Mucosa of rectum (tissue), 2 donors: ENCODE results near the gene PML.
"Not testable (repeated sequence)": the region's sequence is repeated elsewhere in the genome, so short reads cannot be mapped to it uniquely, and the experiment has no call there.

Experiments
- H3K27ac ChIP-seq, 2 donors: one replicate each; pipeline ENCODE4 v1.7.0; 2013; ENCODE audit warnings: inconsistent platforms in 2 of 2, low read depth in 2 of 2, low read length in 2 of 2
- H3K27me3 ChIP-seq, 2 donors: one replicate each; pipeline ENCODE4 v1.7.0; 2013; ENCODE audit warnings: low read length in 2 of 2; ENCODE audit not compliant: control insufficient read depth in 2 of 2, insufficient read depth in 2 of 2
- H3K36me3 ChIP-seq, 2 donors: one replicate each; pipeline ENCODE4 v1.7.0; 2013; ENCODE audit warnings: low read length in 2 of 2; ENCODE audit not compliant: control insufficient read depth in 2 of 2, insufficient read depth in 2 of 2
- H3K4me1 ChIP-seq, 2 donors: one replicate each; pipeline ENCODE4 v1.7.0; 2013; ENCODE audit warnings: low read length in 2 of 2, mild to moderate bottlenecking in 1 of 2; ENCODE audit not compliant: control insufficient read depth in 2 of 2, insufficient read depth in 2 of 2
- H3K4me3 ChIP-seq, 2 donors: one replicate each; pipeline ENCODE4 v1.7.0; 2013; ENCODE audit warnings: low read length in 2 of 2
- H3K9ac ChIP-seq, 2 donors: one replicate each; pipeline ENCODE4 v1.7.0; 2013; ENCODE audit warnings: low read length in 2 of 2, low read depth in 1 of 2, mild to moderate bottlenecking in 1 of 2
- H3K9me3 ChIP-seq, 2 donors: one replicate each; pipeline ENCODE4 v1.7.0; 2013; ENCODE audit warnings: low read length in 2 of 2; ENCODE audit not compliant: control insufficient read depth in 2 of 2
- donor health status: healthy.
- donor health status: Normal muscosa, but diverticular disease.

PML gene

GRCh38 chr15:74075781-74076180, 81.3 kb downstream of the PML start:
- H3K4me1 ChIP-seq, H3K9me3 ChIP-seq, H3K36me3 ChIP-seq, H3K27me3 ChIP-seq, H3K27ac ChIP-seq, H3K9ac ChIP-seq, H3K4me3 ChIP-seq: not testable (repeated sequence)

DNA sequence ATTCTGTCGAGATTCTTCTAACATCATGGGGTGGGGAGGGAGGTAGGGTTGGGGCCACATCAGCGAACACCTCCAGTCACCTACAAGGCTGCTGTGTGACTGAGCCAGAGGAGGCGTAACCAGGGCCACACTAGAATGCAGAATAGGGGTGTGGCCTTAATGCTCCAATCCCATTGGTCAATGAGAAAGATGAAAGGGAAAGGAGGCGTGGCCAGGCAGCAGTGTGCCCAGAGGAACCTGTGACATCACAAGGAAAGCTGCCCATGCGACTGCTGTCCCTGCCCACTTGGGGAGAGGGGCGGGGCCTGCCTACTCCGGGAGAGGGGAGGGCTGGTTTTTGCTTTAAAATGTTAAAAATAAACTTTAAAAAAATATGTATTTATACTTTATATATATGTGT, 87.9 kb downstream of the PML start, which contains the start of gene GOLGA6A:
GOLGA6A (minus strand) TSS at position 101 of the 400 bp plus-strand sequence; CDS start at position 60, 41 bp downstream.
- H3K9me3 ChIP-seq, H3K27ac ChIP-seq, H3K9ac ChIP-seq, H3K27me3 ChIP-seq, H3K4me1 ChIP-seq, H3K4me3 ChIP-seq, H3K36me3 ChIP-seq: not testable (repeated sequence)

DNA sequence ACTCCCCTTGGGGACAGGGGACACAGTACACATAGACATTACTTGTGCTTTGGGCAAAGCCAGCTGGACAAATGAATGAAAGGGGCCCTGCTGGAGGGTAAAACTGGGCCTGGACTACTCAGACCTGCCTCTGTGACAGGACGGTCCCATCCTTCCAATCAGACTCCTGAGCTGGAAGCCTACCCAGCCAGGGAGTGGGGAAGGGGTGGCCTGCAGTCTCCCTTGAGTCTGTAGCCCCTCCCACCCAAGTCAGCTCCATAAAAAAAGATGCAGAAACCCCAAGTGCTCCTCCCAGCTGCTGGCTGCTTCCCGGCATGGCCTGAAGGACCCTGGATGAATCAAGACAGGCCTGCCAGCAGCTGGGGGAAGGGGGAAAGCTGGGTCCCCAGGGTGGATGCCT, 100.1 kb downstream of the PML start:
- H3K27me3 ChIP-seq, H3K27ac ChIP-seq, H3K36me3 ChIP-seq, H3K4me3 ChIP-seq, H3K4me1 ChIP-seq, H3K9ac ChIP-seq, H3K9me3 ChIP-seq: not testable (repeated sequence)

GRCh38 chr15:74095610-74096009, 101.1 kb downstream of the PML start:
- not testable (repeated sequence) for H3K4me3 ChIP-seq, H3K9me3 ChIP-seq, H3K4me1 ChIP-seq, H3K27ac ChIP-seq, H3K36me3 ChIP-seq, H3K9ac ChIP-seq, H3K27me3 ChIP-seq

- not testable (repeated sequence) for H3K9ac ChIP-seq, H3K9me3 ChIP-seq
Measured at GRCh38 chr15:74096753-74097474, 102.4 kb downstream of the PML start.

More at GRCh38 chr15:74096753-74097474, 102.4 kb downstream of the PML start:
- H3K4me3 ChIP-seq, H3K36me3 ChIP-seq, H3K27me3 ChIP-seq, H3K27ac ChIP-seq, H3K4me1 ChIP-seq: not testable (repeated sequence)
